HTR-8/SVneo (cell line): ENCODE measurements around the gene PCAT6.

ENCODE experiments used
- DNase-seq: peaks from one replicate; pipeline ENCODE4 v3.0.0; 2011; ENCODE audit warnings: low spot score, mixed read lengths; ENCODE audit not compliant: insufficient read length
- FAIRE-seq: peaks from 2 replicates; lab custom pipeline; 2011; peaks lifted over from hg19 to GRCh38; lab: Jason Lieb, UNC

The PCAT6 gene

GRCh38 chr1:202843081-202843480 is 32.3 kb downstream of the PCAT6 start:
- FAIRE-seq, result no peak

GRCh38 chr1:202844259-202844658 is 33.5 kb downstream of the PCAT6 start:
- DNase-seq (no peak), FAIRE-seq (no peak)

More at GRCh38 chr1:202843081-202843480, 32.3 kb downstream of the PCAT6 start:
- DNase-seq, result no peak

GRCh38 chr1:202844935-202845334 is 34.2 kb downstream of the PCAT6 start:
- FAIRE-seq, result no peak
- DNase-seq, result no peak

- FAIRE-seq (no peak), DNase-seq (no peak)
Observed at GRCh38 chr1:202848191-202848542, 37.4 kb downstream of the PCAT6 start.

- FAIRE-seq (no peak), DNase-seq (no peak)
Observed at GRCh38 chr1:202850593-202851362, 40.0 kb downstream of the PCAT6 start.

- DNase-seq (peak; percentile 74), FAIRE-seq (no peak)
Observed at GRCh38 chr1:202852163-202852904, 41.6 kb downstream of the PCAT6 start.

GRCh38 chr1:202854787-202855186 is 44.0 kb downstream of the PCAT6 start:
- FAIRE-seq (no peak), DNase-seq (no peak)

GRCh38 chr1:202856014-202856413 is 45.3 kb downstream of the PCAT6 start:
- FAIRE-seq (no peak), DNase-seq (no peak)

GRCh38 chr1:202857136-202857610 is 46.4 kb downstream of the PCAT6 start:
- no peak for DNase-seq
- FAIRE-seq, result no peak

- FAIRE-seq (no peak), DNase-seq (no peak)
Observed at GRCh38 chr1:202858331-202858730, 47.6 kb downstream of the PCAT6 start.

- FAIRE-seq (no peak), DNase-seq (no peak)
Observed at GRCh38 chr1:202858789-202859414, 48.1 kb downstream of the PCAT6 start.

- peak; percentile 74 for DNase-seq
- FAIRE-seq, result no peak
Observed at GRCh38 chr1:202860744-202861419, 50.1 kb downstream of the PCAT6 start.
